NCI-H1694 (cell line): Measurements from ENCODE around the gene PLXNA2.

Experiments used
- DNase-seq: peaks from one replicate; lab custom pipeline; 2025; lab: John Stamatoyannopoulos, UW

The PLXNA2 gene

GRCh38 chr1:208203848-208204609 lies 40.2 kb downstream of the PLXNA2 start:
- DNase-seq: no peak

- peak; percentile 71 for DNase-seq
These were observed 40.9 kb downstream of the PLXNA2 start for GRCh38 chr1:208203127-208203847.

- DNase-seq: no peak
These were observed 41.7 kb downstream of the PLXNA2 start for GRCh38 chr1:208202333-208202995.

- DNase-seq: no peak
These were observed 43.0 kb downstream of the PLXNA2 start for GRCh38 chr1:208201229-208201628.

- DNase-seq: no peak
These were observed 44.1 kb downstream of the PLXNA2 start for GRCh38 chr1:208200116-208200515.

GRCh38 chr1:208198236-208198635 lies 45.9 kb downstream of the PLXNA2 start:
- no peak for DNase-seq

GRCh38 chr1:208194944-208195343 lies 49.2 kb downstream of the PLXNA2 start:
- DNase-seq: no peak

GRCh38 chr1:208192995-208193394 lies 51.2 kb downstream of the PLXNA2 start:
- no peak for DNase-seq

GRCh38 chr1:208190784-208191183 lies 53.4 kb downstream of the PLXNA2 start:
- no peak for DNase-seq

GRCh38 chr1:208189716-208190115 lies 54.5 kb downstream of the PLXNA2 start:
- DNase-seq: no peak

GRCh38 chr1:208189183-208189582 lies 55.0 kb downstream of the PLXNA2 start:
- no peak for DNase-seq

GRCh38 chr1:208188607-208189006 lies 55.6 kb downstream of the PLXNA2 start:
- DNase-seq: no peak

GRCh38 chr1:208187499-208188041 lies 56.6 kb downstream of the PLXNA2 start:
- no peak for DNase-seq

- DNase-seq: no peak
These were observed 58.4 kb downstream of the PLXNA2 start for GRCh38 chr1:208185801-208186231.

GRCh38 chr1:208184966-208185654 lies 59.1 kb downstream of the PLXNA2 start:
- DNase-seq: no peak

- no peak for DNase-seq
These were observed 59.9 kb downstream of the PLXNA2 start for GRCh38 chr1:208183977-208184911.

GRCh38 chr1:208182880-208183645 lies 61.1 kb downstream of the PLXNA2 start:
- DNase-seq: no peak

GRCh38 chr1:208181364-208181763 lies 62.8 kb downstream of the PLXNA2 start:
- no peak for DNase-seq

GRCh38 chr1:208180421-208180820 lies 63.8 kb downstream of the PLXNA2 start:
- peak; percentile 50 for DNase-seq

GRCh38 chr1:208179961-208180409 lies 64.2 kb downstream of the PLXNA2 start:
- no peak for DNase-seq
